Inflammatory macrophage treated with lipopolysaccharide for 1 hour (primary cell): ENCODE measurements around the gene SOAT1.
"Not testable (repeated sequence)": the region's sequence is repeated elsewhere in the genome, so short reads cannot be mapped to it uniquely, and the experiment has no call there.

ENCODE experiments used
- DNase-seq, 2 donors: peaks; one replicate each; pipeline ENCODE4 v3.0.0-alpha.2; 2020 to 2022

The SOAT1 gene

DNA sequence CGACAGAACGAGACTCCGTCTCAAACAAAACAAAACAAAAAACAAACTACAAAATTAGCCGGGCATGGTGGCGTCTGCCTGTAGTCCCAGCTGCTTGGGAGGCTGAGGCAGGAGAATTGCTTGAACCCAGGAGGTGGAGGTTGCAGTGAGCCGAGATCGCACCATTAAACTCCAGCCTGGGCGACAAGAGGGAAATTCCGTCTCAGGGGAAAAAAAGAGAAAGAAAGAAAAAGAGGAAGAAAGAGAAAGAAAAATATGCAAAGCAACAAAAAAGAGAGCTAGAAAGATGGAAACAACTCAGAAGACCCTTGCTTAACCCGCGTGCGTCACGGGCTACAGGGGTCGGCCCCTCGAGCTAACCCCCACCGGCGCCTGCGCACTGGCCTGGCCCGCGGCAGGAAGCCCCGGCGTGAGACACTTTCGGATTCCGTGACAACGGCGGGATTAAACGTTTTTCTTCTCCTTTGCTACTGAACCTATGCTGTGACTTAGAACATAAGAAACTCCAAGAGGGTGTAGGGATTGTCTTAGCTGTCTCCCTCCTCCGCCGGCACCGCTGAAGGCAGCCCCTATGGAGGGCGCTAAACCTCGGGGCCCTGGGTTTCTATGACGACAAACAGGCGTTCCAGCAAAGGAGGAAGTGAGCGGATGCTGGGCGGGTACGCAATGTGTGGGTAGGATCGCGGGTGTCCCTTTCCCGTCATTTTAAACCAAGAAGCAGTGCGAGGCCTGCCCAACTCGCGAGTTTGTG, 71.9 kb downstream of the SOAT1 start, which contains the start of gene AXDND1:
Gene AXDND1 (plus strand): TSS at position 630 of the 751 bp plus-strand sequence. CDS start 539 bp downstream, outside the sequence.
- DNase-seq = peak; percentile 90 to 92

DNA sequence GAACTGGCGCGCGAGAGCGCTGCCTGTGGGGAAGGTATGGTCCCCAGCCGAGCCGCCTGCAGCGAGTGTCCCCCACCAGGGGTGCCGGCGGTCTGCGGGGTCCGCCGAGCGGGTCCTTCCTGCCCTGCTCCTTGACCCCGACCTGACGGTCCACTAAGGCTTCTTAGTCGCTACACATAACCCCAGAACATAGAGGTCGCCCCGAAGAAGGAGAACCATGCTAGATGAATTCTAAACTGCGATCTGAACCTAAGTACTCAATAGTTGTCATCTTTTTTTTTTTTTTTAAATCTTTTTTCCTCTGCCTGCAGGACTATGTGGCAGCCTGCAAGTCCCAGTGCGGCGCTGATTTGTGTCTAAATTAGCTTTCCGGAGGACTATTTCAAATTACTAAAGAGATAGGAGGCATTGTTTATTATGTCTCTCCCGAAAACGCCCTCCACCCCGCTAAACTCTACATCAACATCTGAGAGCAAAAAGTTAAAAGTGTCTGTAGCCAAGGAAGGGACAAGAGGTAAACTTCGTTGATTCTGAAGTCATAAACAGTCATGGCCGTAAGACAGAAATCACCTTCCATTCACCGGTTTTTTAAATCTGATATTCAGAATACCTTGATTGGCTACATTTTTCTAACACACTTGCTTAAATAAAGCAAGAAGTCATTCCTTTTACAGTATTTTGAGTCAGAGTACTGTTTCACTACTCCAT, 72.7 kb downstream of the SOAT1 start:
- DNase-seq = peak; percentile 7 to 11

DNA sequence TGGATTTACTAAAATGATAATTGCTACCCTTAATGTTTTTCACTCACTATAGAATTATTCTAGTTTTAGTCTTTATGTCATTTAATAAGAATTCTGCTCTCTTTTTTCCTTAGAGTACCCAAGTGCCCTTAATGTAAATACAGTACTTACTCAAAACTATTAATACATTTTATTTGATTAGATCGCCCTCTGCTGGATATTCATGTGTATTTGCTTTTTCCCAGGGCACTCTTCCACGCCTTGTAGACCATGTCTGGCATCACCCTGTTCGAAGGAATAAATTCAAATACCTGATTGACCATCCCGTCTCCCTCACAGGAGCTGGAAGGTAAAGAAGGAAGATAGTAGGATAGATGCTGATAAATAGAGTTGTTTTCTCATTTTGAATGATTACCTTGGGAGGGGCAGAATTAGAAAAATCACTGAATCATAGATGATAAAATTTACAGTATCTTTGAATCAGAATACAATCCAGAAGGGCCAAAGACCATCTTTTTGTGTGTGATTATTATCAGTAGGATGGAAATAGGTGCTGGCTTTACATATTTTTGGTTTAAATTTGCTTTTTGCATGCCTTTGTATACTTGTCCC, 76.2 kb downstream of the SOAT1 start:
- peak; percentile 64 to 95 for DNase-seq

DNA sequence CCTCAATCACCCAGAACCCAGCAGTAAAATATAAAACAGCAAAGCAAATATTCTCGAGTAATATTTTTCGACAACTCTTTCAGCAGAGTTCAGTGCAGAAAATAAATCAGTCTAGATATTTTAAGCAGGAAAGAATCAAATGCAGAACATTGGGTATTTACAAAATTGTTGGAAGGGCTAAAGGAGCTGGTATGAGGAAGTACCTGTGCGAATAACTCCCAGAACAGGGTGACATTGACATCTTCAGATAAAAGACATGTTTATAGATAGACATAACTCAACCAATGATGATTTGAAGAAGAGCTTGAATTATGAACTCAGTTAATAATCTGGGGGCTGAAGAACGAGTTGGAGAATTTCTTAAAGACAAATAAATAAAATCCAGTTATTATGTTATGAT, 78.6 kb downstream of the SOAT1 start:
- no peak for DNase-seq

DNA sequence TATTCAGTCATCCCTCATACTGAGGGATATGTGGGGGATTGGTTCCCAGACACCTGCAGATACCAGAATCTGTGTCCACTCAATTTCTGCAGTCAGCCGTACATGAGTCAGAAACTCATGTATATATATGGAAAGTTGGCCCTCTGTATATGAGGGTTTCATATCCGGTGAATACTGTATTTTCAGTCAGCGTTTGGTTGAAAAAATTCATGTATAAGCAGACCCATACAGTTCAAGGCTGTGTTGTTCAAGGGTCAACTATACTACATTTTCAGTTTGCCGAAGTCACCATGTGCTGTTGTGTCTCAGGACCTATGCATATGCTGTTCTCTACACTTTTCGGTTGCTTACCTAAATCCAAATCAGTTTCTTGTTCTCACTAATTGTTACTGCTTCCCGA, 82.6 kb downstream of the SOAT1 start:
- DNase-seq = no peak

DNA sequence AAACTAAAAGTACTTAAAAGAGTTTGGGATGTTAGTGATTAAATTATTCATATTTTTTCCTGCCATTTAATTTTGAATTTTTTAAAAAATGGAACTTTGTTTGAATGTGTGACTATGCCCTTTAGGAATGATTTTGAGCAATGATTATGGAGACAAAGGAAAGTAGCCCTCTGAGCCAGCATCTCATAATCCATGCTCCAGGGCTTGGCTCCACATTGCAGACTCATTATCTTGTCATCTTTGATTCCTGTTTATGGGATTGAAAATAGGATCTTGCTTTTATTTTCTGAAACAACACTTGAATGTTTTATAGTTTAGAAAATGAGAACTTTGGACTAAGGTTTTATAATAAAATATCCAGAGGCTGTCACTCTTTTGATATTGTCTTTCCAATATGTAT, 86.7 kb downstream of the SOAT1 start:
- no peak for DNase-seq

DNA sequence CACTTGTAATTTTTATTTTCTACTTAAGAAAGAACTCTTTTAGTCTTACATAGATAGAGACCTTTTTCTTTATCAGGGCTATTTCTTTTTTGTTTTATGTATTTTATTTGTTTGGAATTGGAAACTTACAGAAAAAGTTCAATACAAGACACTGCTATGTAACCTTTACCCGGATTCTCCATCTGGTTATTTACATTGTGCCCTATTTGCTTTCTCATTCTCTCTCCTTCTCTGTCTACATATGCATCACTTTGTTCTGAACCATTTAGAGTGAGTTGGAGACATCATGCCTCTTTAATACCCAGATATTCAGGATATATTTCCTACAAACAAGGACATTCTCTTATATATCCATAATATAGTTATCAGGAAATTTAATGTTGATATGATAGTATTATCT, 90.4 kb downstream of the SOAT1 start:
- no peak for DNase-seq

DNA sequence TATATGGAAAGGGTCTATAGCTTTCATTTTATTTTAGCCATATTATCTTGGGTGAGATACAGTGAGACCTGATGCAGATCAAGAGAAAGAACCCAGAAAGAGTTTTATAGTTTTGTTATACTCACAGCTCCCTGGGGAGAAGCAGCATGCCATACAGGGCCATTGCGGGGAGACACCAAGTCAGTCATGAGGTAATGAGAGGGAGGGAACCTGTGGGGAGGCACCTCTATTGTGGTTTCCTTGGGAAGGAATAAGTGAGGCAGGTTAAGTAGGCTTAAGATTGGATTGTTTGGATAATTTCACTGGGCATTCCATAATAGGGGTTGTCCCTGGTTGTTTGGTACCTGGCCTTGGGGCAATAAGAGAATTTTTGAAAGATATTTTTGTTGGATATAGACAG, 91.9 kb downstream of the SOAT1 start:
- no peak for DNase-seq

DNA sequence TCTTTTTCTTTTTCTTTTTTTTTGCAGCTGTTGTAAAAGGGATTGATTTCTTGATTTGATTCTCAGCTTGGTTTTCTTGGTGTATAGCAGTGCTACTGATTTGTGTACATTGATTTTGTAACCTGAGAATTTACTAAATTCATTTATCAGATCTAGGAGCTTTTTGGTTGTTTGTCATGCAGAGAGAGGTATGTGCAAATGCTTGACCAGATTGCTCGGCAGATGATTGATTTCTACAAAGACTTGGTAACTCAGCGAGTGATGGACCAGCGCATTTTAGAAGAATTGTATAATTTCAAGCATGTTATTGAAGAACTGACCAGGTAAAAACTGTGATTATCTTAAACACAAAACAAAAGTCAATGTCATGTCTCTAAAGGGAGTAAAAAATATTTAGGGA, 100.1 kb downstream of the SOAT1 start:
- no peak for DNase-seq

DNA sequence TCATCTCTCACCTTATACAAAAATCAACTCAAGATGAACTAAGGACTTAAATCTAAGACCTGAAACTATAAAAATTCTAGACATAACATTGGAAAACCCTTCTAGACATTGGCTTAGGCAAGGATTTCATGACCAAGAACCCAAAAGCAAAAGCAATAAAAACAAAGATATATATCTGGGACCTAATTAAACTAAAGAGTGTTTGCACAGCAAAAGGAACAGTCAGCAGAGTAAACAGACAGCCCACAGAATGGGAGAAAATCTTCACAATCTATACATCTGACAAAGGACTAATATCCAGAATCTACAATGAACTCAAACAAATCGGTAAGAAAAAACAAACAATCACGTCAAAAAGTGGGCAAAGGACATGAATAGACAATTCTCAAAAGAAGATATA, 105.8 kb downstream of the SOAT1 start:
- not testable (repeated sequence) for DNase-seq
